Endothelial cell of umbilical vein (primary cell): ENCODE measurements around the gene MEOX1. TPM values are rescaled to one million over a fixed set of nuclear protein-coding genes. Genes with fewer than 3 reads are reported as not detected.

Experiments used
- BruUV-seq: library from RNA; stranded (reverse); fragments of 400-500 nt; replicated peaks from 2 replicates; lab custom pipeline; 2021; lab: Mats Ljungman, UMichigan
- CTCF ChIA-PET: fragments of 300-600, 350-600 bp; sonication (Branson Sonifier 250); formaldehyde crosslinking; loops from one replicate; lab custom pipeline; 2021; ENCODE audit warnings: antibody characterized with exemption, inconsistent platforms; lab: Charles Lee
- POLR2A ChIA-PET: fragments of 300-600, 350-600 bp; sonication (Branson Sonifier 250); formaldehyde crosslinking; loops from one replicate; lab custom pipeline; 2021; ENCODE audit warnings: antibody characterized with exemption, inconsistent platforms; lab: Charles Lee
- DNase-seq: peaks from one replicate; pipeline ENCODE4 v3.0.0-alpha.2; 2011; ENCODE audit warnings: low read depth, low spot score
- FAIRE-seq: peaks from 2 replicates; lab custom pipeline; 2011; peaks lifted over from hg19 to GRCh38; lab: Jason Lieb, UNC
- H2AFZ ChIP-seq: 2 replicates; pipeline ENCODE4 v1.6.0; 2012; ENCODE audit warnings: low read depth, low read length, control low read depth, inconsistent platforms
- H3K27ac ChIP-seq: 2 replicates; pipeline ENCODE4 v1.5.1; 2011; ENCODE audit warnings: low read depth, mild to moderate bottlenecking, control low read depth, low read length, moderate library complexity; ENCODE audit not compliant: insufficient read depth
- H3K27me3 ChIP-seq, 2 experiments: 2 replicates each; pipeline versions ENCODE4 v1.6.0 to v1.6.1; 2011; ENCODE audit warnings: low read length in 2 of 2, mixed read lengths in 1 of 2; ENCODE audit not compliant: control insufficient read depth in 2 of 2, insufficient read depth in 2 of 2
- H3K36me3 ChIP-seq, 2 experiments: 2 replicates in 1 of 2; 3 replicates in 1 of 2; pipeline ENCODE4 v1.5.1; 2011; ENCODE audit warnings: low read length in 2 of 2, mild to moderate bottlenecking in 1 of 2, moderate library complexity in 1 of 2; ENCODE audit not compliant: control insufficient read depth in 2 of 2, insufficient read depth in 2 of 2; ENCODE audit errors: extremely low read depth in 1 of 2
- H3K4me1 ChIP-seq: 3 replicates; pipeline ENCODE4 v1.5.1; 2011; ENCODE audit warnings: mild to moderate bottlenecking, low read length; ENCODE audit not compliant: control insufficient read depth, insufficient read depth; ENCODE audit errors: extremely low read depth
- H3K4me2 ChIP-seq: 2 replicates; pipeline ENCODE4 v1.6.1; 2011; ENCODE audit warnings: low read length, control low read depth, mixed read lengths; ENCODE audit not compliant: insufficient read depth
- H3K4me3 ChIP-seq, 3 experiments: fragments of 200-600 bp in 1 of 3; sonication (generic), shearing (Covaris generic) in 1 of 3; replicated peaks in 1 of 3; 2 replicates each; pipeline ENCODE4 v1.5.1; 2011 to 2016; ENCODE audit warnings: control low read depth in 3 of 3, low read length in 3 of 3, mild to moderate bottlenecking in 2 of 3, inconsistent platforms in 1 of 3, low read depth in 1 of 3, moderate library complexity in 1 of 3; ENCODE audit not compliant: insufficient read depth in 1 of 3
- H3K79me2 ChIP-seq: 2 replicates; pipeline ENCODE4 v1.6.0; 2012; ENCODE audit warnings: low read length, inconsistent platforms; ENCODE audit not compliant: control insufficient read depth, insufficient read depth
- H3K9ac ChIP-seq: replicated peaks from 2 replicates; pipeline ENCODE3; 2011; ENCODE audit warnings: low read length, control low read depth; ENCODE audit not compliant: insufficient read depth; ENCODE audit errors: extremely low read depth
- H3K9me1 ChIP-seq: replicated peaks from 3 replicates; pipeline ENCODE4 v1.6.0; 2011; ENCODE audit warnings: mild to moderate bottlenecking, low read length; ENCODE audit not compliant: control insufficient read depth, insufficient read depth; ENCODE audit errors: extremely low read depth
- H3K9me3 ChIP-seq: replicated peaks from 2 replicates; pipeline ENCODE4 v1.5.1; 2012; ENCODE audit warnings: low read length, inconsistent platforms; ENCODE audit not compliant: control insufficient read depth, insufficient read depth
- H4K20me1 ChIP-seq: replicated peaks from 2 replicates; pipeline ENCODE3; 2011; ENCODE audit warnings: mild to moderate bottlenecking, low read length; ENCODE audit not compliant: control insufficient read depth, insufficient read depth; ENCODE audit errors: extremely low read depth
- EZH2 ChIP-seq: IDR thresholded peaks from 2 replicates; pipeline ENCODE4 v1.6.1; 2012; ENCODE audit warnings: borderline replicate concordance, low read depth, mild to moderate bottlenecking, moderate library complexity, low read length, inconsistent platforms; ENCODE audit not compliant: severe bottlenecking
- FOS ChIP-seq: IDR thresholded peaks from 2 replicates; pipeline ENCODE4 v1.6.1; 2011; ENCODE audit warnings: mild to moderate bottlenecking, low read length, moderate library complexity, borderline replicate concordance; ENCODE audit not compliant: insufficient read depth
- GATA2 ChIP-seq: IDR thresholded peaks from 2 replicates; pipeline ENCODE4 v1.7.0; 2011; ENCODE audit warnings: low read depth, mild to moderate bottlenecking, moderate library complexity, mixed read lengths, low read length; ENCODE audit not compliant: insufficient read length, insufficient read depth
- JUN ChIP-seq: IDR thresholded peaks from 2 replicates; pipeline ENCODE4 v1.6.1; 2011; ENCODE audit warnings: borderline replicate concordance, low read depth; ENCODE audit not compliant: insufficient read length, insufficient read depth
- MAX ChIP-seq: IDR thresholded peaks from 2 replicates; pipeline ENCODE4 v1.6.1; 2011; ENCODE audit not compliant: insufficient read depth, insufficient read length
- MYC ChIP-seq: IDR thresholded peaks from one replicate; pipeline ENCODE4 v1.6.1; 2011; ENCODE audit warnings: mild to moderate bottlenecking, low read depth, low read length
- POLR2A ChIP-seq: IDR thresholded peaks from 2 replicates; pipeline ENCODE4 v1.6.1; 2012; ENCODE audit warnings: low read depth, mild to moderate bottlenecking, control low read depth, low read length
- POLR2AphosphoS5 ChIP-seq: IDR thresholded peaks from 2 replicates; pipeline ENCODE4 v1.6.1; 2012; ENCODE audit warnings: low read depth, mild to moderate bottlenecking, control low read depth, low read length, moderate library complexity; ENCODE audit not compliant: insufficient read depth
- dilution Hi-C: fragments of 300-500 bp; cut with MboI; formaldehyde crosslinking; loops from one replicate; pipeline ENCODE4 v1.15.0; 2019; ENCODE audit warnings: low sequenced_read_pairs; ENCODE audit not compliant: extremely low pct_ligation_motif_present
- intact Hi-C: fragments of 100-400 bp; cut with micrococcal nuclease; formaldehyde crosslinking; loops from one replicate; pipeline ENCODE4 v1.10.0; 2022
- polyA plus RNA-seq, 4 experiments: library from polyadenylated mRNA; depleted of rRNA in 3 of 4; stranded (reverse) in 3 of 4; unstranded in 1 of 4; fragments of >200 nt; gene quantifications; 2 replicates each; pipeline versions ENCODE4 v1.2.1 to v1.2.3, GENCODE V29; 2011 to 2012; ENCODE audit warnings: missing spikeins in 1 of 4
- total RNA-seq: library from RNA; stranded (reverse); gene quantifications from 2 replicates; pipeline ENCODE4 v1.2.3, GENCODE V29; 2021
- TF ChIP-seq, protein P1 (sequence below), 2 donors: IDR thresholded peaks; 1 replicate in 1 of 2; 2 replicates in 1 of 2; pipeline ENCODE4 v1.5.1; 2011; ENCODE audit warnings: low read length in 2 of 2, mild to moderate bottlenecking in 2 of 2, moderate library complexity in 2 of 2, control low read depth in 1 of 2, inconsistent platforms in 1 of 2, low read depth in 1 of 2; ENCODE audit not compliant: insufficient read depth in 1 of 2; ENCODE audit errors: extremely low read depth in 1 of 2

MEOX1 gene
- total and polyA plus RNA-seq, 2 donors (not counting 3 experiments of a cell fraction or from before 2014, with no cell fraction given): 0.06 TPM; not detected in 1

- H3K4me1 ChIP-seq: peaks cover 9% of the 10 kb centered on the region
- no peak overlapping the region for H3K9ac ChIP-seq
- no peak overlapping the region for H2AFZ ChIP-seq
- no peak overlapping the region for H3K4me2 ChIP-seq
- TF ChIP-seq POLR2AphosphoS5 (no peak), POLR2A (no peak), FOS (no peak), JUN (no peak), EZH2 (no peak), GATA2 (no peak), MAX (no peak), MYC (no peak)
- TF ChIP-seq, protein P1, sequence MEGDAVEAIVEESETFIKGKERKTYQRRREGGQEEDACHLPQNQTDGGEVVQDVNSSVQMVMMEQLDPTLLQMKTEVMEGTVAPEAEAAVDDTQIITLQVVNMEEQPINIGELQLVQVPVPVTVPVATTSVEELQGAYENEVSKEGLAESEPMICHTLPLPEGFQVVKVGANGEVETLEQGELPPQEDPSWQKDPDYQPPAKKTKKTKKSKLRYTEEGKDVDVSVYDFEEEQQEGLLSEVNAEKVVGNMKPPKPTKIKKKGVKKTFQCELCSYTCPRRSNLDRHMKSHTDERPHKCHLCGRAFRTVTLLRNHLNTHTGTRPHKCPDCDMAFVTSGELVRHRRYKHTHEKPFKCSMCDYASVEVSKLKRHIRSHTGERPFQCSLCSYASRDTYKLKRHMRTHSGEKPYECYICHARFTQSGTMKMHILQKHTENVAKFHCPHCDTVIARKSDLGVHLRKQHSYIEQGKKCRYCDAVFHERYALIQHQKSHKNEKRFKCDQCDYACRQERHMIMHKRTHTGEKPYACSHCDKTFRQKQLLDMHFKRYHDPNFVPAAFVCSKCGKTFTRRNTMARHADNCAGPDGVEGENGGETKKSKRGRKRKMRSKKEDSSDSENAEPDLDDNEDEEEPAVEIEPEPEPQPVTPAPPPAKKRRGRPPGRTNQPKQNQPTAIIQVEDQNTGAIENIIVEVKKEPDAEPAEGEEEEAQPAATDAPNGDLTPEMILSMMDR (IDR thresholded peaks at IDR 0.05; ENCODE audit: extremely low read depth in 1 of 2, insufficient read depth in 1 of 2, low read depth in 1 of 2, low read length in 2 of 2): no peak
- CTCF ChIA-PET: interaction anchor here (0.8 to 3.2 kb wide), 5 partner anchors 9 to 72 kb away, joined by 3 to 25 read pairs (median 7); no protein-coding TSS in a partner anchor
- POLR2A ChIA-PET: no interaction called here
- no peak overlapping the region for H3K4me3 ChIP-seq
- FAIRE-seq: no peak
- no peaks in the 10 kb centered on the region for H3K27me3 ChIP-seq
- BruUV-seq: no TSS peak
- dilution Hi-C loops (no loop called here), intact Hi-C loops (no loop called here)
- no peaks in the 10 kb centered on the region for H3K79me2 ChIP-seq
- no peaks in the 10 kb centered on the region for H3K9me3 ChIP-seq
- H4K20me1 ChIP-seq: no peaks in the 10 kb centered on the region
- no peak overlapping the region for H3K27ac ChIP-seq
- no peak for DNase-seq
- H3K36me3 ChIP-seq: no peaks in the 10 kb centered on the region
- no peaks in the 10 kb centered on the region for H3K9me1 ChIP-seq
Observed at GRCh38 chr17:43648916-43649315, 12.8 kb downstream of the MEOX1 start.
